Adipocyte (in vitro differentiated cells): Measurements from ENCODE around the gene RARB.
A peak's percentile ranks its signal among the peaks of the same experiment; 100 is the strongest.

Experiments used
- DNase-seq: peaks from one replicate; pipeline ENCODE4 v3.0.0-alpha.2; 2015; ENCODE audit warnings: low read depth
- H3K27me3 ChIP-seq: replicated peaks from 2 replicates; pipeline ENCODE4 v1.7.0; 2013; ENCODE audit warnings: mild to moderate bottlenecking, low read length, moderate library complexity; ENCODE audit not compliant: control insufficient read depth, insufficient read depth
- H3K36me3 ChIP-seq: 2 replicates; pipeline ENCODE4 v1.7.0; 2013; ENCODE audit warnings: low read length, mild to moderate bottlenecking, moderate library complexity; ENCODE audit not compliant: control insufficient read depth, insufficient read depth, severe bottlenecking
- H3K4me1 ChIP-seq: 2 replicates; pipeline ENCODE4 v1.7.0; 2013; ENCODE audit warnings: mild to moderate bottlenecking, low read length, moderate library complexity; ENCODE audit not compliant: control insufficient read depth, insufficient read depth
- H3K4me3 ChIP-seq: 2 replicates; pipeline ENCODE4 v1.7.0; 2013; ENCODE audit warnings: mild to moderate bottlenecking, low read length, moderate library complexity
- H3K9ac ChIP-seq: 2 replicates; pipeline ENCODE4 v1.7.0; 2013; ENCODE audit warnings: mild to moderate bottlenecking, low read length, moderate library complexity
- H3K9me3 ChIP-seq: 2 replicates; pipeline ENCODE4 v1.7.0; 2013; ENCODE audit warnings: mild to moderate bottlenecking, low read length, moderate library complexity; ENCODE audit not compliant: control insufficient read depth

Gene RARB

DNA sequence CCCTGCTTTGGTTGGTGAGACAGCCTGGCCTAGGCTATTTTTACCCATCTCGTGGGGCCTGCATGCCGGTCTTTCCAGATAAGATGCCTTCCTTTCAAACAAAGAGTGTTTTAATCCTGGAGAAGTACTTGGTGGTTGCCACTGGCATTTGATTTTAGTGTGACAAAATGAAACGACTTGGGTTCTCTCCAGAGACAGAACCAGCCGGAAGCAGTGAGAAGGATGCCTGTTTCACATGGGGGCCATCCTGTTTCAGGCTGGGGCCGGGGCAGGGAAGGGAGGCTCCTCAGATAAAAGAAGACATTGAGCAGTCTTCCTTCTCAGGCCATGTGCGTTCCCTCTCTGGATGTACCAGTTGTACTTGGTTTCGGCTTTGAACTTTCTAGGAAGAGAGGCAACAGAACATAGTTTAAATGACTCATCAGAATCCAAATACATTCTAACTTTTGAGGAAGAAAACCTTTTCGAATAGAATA is 161.8 kb downstream of the RARB start:
- peaks cover 13% of the 10 kb centered on the region for H3K4me1 ChIP-seq
- no peaks in the 10 kb centered on the region for H3K9me3 ChIP-seq
- peaks cover 5% of the 10 kb centered on the region for H3K27me3 ChIP-seq
- DNase-seq = peak; percentile 25
- H3K4me3 ChIP-seq = no peak overlapping the region
- H3K36me3 ChIP-seq = no peaks in the 10 kb centered on the region
- H3K9ac ChIP-seq = no peak overlapping the region

DNA sequence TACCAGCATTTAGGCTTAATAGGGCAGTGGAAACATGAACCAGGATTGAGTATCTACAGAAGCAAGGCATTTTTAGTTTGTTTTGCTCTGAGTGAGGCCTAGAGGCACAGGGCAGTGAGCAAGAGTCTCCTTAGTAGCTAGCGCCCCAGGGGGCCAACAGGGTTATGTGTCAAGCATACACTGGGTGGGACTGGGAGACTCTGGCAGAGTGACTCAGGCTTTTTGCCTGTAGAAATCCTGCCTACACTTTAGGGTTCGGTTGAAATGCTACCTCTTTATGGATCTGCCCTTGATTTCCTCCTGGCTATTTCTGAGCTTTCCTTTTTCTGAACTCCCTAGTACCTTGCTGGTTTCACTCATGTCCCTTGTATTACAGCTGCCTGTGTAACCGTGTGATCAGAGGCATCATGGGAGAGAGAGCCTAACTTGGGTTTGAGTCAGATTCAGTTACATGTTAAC is 164.5 kb downstream of the RARB start:
- DNase-seq = peak; percentile 84
- Histone ChIP-seq H3K4me3 (no peak overlapping the region), H3K4me1 (peaks cover 13% of the 10 kb centered on the region), H3K36me3 (peaks cover 20% of the 10 kb centered on the region), H3K9me3 (no peaks in the 10 kb centered on the region), H3K9ac (peak overlapping the region; percentile 30), H3K27me3 (no peaks in the 10 kb centered on the region)

DNA sequence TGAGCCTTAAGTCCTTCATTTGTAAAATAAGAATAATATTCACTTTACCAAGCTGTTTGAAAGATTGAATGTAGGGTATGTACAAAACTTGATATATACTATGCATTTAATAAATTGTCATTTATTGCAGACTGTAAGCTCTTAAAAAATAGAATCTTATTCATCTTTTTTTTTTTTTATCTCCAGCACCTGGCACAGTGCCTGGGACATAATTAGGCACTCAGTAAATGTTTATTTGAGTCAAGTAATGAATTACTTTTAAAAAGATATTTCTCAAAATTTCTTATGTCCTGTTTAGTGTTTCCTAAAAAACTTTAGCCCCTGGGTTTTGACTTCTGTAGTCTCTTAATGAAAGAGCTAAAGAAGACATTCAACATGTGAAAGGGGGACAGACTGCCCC is 164.9 kb downstream of the RARB start:
- no peaks in the 10 kb centered on the region for H3K9me3 ChIP-seq
- DNase-seq = no peak
- H3K4me3 ChIP-seq = no peak overlapping the region
- H3K9ac ChIP-seq = peak overlapping the region; percentile 30
- peaks cover 13% of the 10 kb centered on the region for H3K4me1 ChIP-seq
- no peaks in the 10 kb centered on the region for H3K27me3 ChIP-seq
- H3K36me3 ChIP-seq = peaks cover 25% of the 10 kb centered on the region

DNA sequence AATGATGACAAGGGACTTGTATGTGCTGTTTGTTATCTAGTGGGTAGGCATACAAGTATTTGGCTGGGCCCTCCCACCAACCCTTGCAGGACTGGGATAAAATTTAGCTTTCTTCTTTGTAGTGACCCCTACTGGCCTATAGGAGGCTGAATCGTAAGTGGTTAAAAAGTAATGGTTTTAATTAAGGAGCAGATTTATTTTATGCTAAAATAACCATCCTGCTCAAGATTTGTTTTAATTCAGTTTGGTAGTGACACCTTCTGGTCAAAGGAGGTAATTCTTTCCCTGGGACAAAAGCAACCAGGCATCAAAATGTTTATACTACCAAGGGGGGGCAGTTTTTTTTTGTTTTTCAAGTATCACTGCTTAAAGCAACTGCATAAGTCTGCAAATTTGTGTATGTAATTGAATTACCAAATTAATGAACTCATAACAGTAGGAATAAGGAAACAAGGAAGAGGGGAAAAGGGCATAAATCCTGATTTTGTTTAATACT is 166.0 kb downstream of the RARB start:
- no peak overlapping the region for H3K9ac ChIP-seq
- peaks cover 36% of the 10 kb centered on the region for H3K36me3 ChIP-seq
- no peaks in the 10 kb centered on the region for H3K27me3 ChIP-seq
- H3K4me3 ChIP-seq = no peak overlapping the region
- no peaks in the 10 kb centered on the region for H3K9me3 ChIP-seq
- H3K4me1 ChIP-seq = peaks cover 13% of the 10 kb centered on the region
- peak; percentile 90 for DNase-seq

DNA sequence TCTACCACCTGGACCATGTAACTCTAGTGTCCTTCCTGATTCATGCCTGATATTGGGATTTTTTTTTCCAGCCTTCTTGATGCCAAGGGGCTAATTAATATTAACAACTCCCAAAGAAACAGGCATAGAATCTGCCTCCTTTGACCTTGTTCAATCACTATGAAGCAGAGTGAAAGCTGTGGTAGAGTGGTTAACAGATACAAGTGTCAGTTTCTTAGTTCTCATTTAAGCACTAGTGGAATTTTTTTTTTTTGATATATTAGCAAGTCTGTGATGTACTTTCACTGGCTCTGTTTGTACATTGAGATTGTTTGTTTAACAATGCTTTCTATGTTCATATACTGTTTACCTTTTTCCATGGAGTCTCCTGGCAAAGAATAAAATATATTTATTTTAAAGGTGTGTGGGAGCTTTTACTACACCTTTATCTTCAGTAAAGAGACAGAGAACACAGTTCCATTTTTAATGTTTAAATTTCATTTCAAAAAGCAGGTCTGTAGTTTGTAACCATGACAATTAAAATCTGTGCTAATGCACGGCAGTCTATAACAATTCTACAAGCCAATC is 169.6 kb downstream of the RARB start:
- Histone ChIP-seq H3K9me3 (no peaks in the 10 kb centered on the region), H3K36me3 (peaks cover 57% of the 10 kb centered on the region), H3K9ac (no peak overlapping the region), H3K4me1 (peaks cover 5% of the 10 kb centered on the region), H3K4me3 (no peak overlapping the region), H3K27me3 (no peaks in the 10 kb centered on the region)
- DNase-seq = no peak

DNA sequence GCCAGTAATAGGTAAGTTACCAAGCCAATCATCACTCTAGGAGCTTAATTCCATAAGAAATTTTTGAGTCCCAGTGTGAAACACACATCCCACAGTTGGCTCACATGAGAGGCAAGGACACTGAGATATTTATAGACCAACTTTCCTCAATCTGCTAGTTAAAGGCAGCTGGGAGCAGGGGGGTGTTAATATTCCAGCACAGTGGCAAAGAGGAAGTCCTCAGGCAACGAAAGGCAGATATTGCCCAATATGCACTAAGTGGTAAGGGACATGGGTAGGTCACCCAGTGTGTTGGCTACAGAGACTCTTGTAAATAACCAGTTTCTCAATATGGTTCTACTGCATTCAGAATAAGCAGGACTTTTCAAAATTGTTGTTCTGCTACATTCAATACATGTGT is 175.6 kb downstream of the RARB start:
- Histone ChIP-seq H3K9me3 (no peaks in the 10 kb centered on the region), H3K36me3 (peaks cover 56% of the 10 kb centered on the region), H3K27me3 (no peaks in the 10 kb centered on the region), H3K4me1 (peaks cover 16% of the 10 kb centered on the region), H3K9ac (no peak overlapping the region), H3K4me3 (no peak overlapping the region)
- peak; percentile 69 for DNase-seq

DNA sequence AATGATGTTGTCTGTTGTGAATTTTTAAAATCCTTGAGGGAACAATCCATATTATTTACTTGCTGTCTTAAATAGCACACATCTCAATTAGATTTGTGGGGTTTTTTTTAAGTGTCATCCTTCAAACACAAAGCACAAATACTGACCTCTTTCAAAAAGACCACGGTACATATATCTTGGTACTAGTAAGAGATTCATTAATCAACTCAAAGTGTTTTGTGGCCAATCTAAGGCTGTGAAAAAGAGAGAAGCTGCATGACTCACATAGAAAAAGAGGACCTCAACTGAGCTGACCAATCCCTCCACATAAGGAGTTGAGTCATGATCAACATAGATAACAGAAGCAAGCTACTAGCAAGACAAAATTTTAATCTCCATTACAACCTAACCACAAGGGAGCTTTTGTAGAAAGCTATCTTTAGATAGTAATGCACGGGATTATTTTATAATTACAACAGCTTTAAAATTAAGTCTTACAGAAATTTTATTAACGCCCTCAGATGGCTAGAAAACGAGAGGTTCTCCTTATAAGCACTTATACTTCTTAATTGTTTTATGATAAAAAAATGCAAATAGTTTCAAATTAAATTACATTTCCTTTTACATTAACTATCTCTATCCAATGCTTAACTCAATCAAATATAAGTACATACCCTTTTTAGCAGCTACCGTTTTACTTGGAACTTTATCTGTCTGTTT is 176.2 kb downstream of the RARB start:
- Histone ChIP-seq H3K36me3 (peaks cover 56% of the 10 kb centered on the region), H3K27me3 (no peaks in the 10 kb centered on the region), H3K9ac (no peak overlapping the region), H3K4me1 (peaks cover 16% of the 10 kb centered on the region), H3K4me3 (no peak overlapping the region), H3K9me3 (no peaks in the 10 kb centered on the region)
- DNase-seq = peak; percentile 69

DNA sequence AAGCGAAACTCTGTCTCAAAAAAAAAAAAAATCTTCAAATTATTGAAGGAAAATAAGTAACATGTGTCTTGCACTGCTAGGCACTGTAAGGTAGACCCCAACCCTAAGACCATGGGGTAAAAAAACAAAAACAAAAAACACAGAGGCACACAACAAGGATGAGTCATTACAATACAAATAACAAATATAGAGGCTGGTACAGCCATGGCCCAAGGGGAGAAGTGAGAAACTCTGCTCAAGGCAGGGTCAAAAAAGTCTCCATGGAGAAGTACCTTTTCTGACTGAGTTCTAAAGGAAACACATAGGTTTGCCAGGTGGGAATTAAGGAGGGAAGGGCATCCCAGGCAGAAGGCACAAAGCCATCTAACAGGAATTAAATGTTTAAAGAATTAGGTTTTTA is 182.1 kb downstream of the RARB start:
- H3K9me3 ChIP-seq = no peaks in the 10 kb centered on the region
- H3K4me3 ChIP-seq = no peak overlapping the region
- no peak for DNase-seq
- no peaks in the 10 kb centered on the region for H3K27me3 ChIP-seq
- peaks cover 89% of the 10 kb centered on the region for H3K36me3 ChIP-seq
- H3K9ac ChIP-seq = no peak overlapping the region
- no peaks in the 10 kb centered on the region for H3K4me1 ChIP-seq

DNA sequence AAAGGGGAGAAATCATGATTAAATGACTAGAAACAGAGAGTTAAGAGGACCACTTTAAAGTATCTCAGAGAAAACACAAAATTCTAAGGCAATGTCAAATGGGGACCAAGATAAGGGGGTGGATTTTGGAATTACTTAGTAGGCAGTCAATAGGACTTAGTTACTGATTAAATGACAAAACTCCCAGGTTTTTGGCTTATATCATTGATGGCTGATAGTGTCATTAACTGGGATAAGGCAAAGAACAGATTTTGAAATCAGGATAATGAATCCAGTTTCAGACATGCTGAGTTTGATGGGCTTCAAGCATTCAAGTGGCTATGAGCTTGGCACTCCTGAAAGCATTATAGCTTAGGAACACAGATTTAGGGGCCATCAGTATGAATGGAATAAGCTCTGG is 182.7 kb downstream of the RARB start:
- H3K9me3 ChIP-seq = no peaks in the 10 kb centered on the region
- H3K4me1 ChIP-seq = no peaks in the 10 kb centered on the region
- no peak overlapping the region for H3K4me3 ChIP-seq
- no peaks in the 10 kb centered on the region for H3K27me3 ChIP-seq
- H3K36me3 ChIP-seq = peaks cover 95% of the 10 kb centered on the region
- H3K9ac ChIP-seq = no peak overlapping the region
- DNase-seq = no peak

DNA sequence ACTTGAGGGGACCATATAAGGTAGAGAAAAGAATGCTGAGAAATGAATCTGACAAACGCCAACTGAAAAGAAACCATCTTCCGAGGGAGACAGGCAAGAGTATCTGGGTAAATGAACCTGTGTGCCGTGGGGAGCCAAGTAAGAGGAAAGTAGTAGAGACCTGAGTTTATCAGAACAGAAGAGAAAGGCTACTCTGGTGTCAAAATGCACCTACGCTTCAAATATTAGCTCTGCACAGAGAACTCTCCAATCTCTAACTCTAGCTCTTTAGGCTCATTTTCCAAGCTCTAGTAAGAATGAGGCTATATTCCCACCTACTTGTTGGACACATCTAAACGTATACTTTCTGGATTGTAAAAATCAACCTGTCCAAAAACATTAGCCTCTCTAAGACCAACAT is 183.1 kb downstream of the RARB start:
- no peak for DNase-seq
- no peak overlapping the region for H3K9ac ChIP-seq
- H3K36me3 ChIP-seq = peaks cover 93% of the 10 kb centered on the region
- no peaks in the 10 kb centered on the region for H3K27me3 ChIP-seq
- no peak overlapping the region for H3K4me3 ChIP-seq
- H3K9me3 ChIP-seq = no peaks in the 10 kb centered on the region
- H3K4me1 ChIP-seq = no peaks in the 10 kb centered on the region

DNA sequence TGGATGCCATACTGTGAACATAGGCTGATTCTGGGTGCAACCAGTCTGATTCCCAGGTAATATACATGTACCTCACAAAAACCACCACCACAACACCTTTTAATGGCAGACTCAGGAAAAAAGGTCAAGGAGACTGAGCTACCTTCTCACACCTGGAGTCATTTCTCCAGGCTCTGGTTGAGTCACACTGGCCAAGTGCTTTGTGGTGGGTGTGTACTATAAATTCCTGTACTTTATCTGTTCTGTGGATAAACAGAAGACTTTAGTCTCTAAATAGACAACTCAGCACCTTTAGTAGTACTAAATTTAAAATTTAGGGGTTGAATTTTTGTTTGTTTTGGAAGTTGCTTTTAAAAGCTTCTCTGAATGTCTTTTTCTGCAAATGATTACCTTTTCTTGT is 190.0 kb downstream of the RARB start:
- DNase-seq = no peak

More for the DNA sequence above, 190.0 kb downstream of the RARB start:
- no peak overlapping the region for H3K4me3 ChIP-seq
- H3K36me3 ChIP-seq = peaks cover 80% of the 10 kb centered on the region
- H3K9ac ChIP-seq = no peak overlapping the region
- H3K27me3 ChIP-seq = no peaks in the 10 kb centered on the region
- no peaks in the 10 kb centered on the region for H3K9me3 ChIP-seq
- no peaks in the 10 kb centered on the region for H3K4me1 ChIP-seq
